ENCODE measurements around the gene STK32B.

DNA sequence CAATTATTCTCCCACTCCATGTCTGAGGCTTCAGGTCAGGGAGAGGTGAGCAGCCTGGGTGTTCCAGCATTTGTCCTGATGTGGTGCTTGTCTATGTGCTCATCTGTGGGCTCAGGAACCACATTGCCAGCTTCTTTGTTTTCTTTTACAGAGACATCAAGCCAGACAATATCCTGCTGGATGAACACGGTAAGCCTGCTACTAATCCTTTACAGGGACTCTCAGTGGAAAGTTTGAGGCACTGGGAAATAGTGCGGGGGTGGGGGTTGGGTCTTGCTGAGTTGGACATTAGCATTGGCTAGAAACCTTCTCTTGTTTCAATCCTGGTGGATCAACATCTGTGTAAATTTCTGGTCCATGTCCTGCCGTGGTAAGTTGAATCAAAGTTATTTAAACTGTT lies 346.8 kb downstream of the STK32B start:
- TF ChIP-seq CTCF (IDR thresholded peaks at IDR 0.05) = no peak
- no peak for TF ChIP-seq JUN (IDR thresholded peaks at IDR 0.05)
- TF ChIP-seq ZFP36 (IDR thresholded peaks at IDR 0.05; ENCODE audit: borderline replicate concordance, partially characterized antibody) = no peak
- TF ChIP-seq RFX5 (IDR thresholded peaks at IDR 0.05) = no peak
- TF ChIP-seq POLR2A (IDR thresholded peaks at IDR 0.05; ENCODE audit: low read length) = no peak
- no peak for TF ChIP-seq CBX8 (IDR thresholded peaks at IDR 0.05)
- TF ChIP-seq NR3C1 (IDR thresholded peaks at IDR 0.05) = no peak
- TF ChIP-seq REST (IDR thresholded peaks at IDR 0.05) = no peak
- TF ChIP-seq RAD21 (conservative IDR thresholded peaks at IDR 0.05 in 1 of 2, IDR thresholded peaks at IDR 0.05 in 1 of 2) = no peak
- TF ChIP-seq BHLHE40 (IDR thresholded peaks at IDR 0.05; ENCODE audit: low read depth, low read length) = no peak
- TF ChIP-seq, protein P1, sequence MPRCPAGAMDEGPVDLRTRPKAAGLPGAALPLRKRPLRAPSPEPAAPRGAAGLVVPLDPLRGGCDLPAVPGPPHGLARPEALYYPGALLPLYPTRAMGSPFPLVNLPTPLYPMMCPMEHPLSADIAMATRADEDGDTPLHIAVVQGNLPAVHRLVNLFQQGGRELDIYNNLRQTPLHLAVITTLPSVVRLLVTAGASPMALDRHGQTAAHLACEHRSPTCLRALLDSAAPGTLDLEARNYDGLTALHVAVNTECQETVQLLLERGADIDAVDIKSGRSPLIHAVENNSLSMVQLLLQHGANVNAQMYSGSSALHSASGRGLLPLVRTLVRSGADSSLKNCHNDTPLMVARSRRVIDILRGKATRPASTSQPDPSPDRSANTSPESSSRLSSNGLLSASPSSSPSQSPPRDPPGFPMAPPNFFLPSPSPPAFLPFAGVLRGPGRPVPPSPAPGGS (IDR thresholded peaks at IDR 0.05) = no peak
- TF ChIP-seq EP300 (IDR thresholded peaks at IDR 0.05) = no peak
- TF ChIP-seq SMC3 (IDR thresholded peaks at IDR 0.05) = no peak

Measured in A549 (cell line).